GM12873 (cell line): ENCODE measurements around the gene VCX3B.

Experiments
- CTCF ChIP-seq: IDR thresholded peaks from 2 replicates; pipeline ENCODE4 v1.5.1; 2012; ENCODE audit warnings: low read depth, mild to moderate bottlenecking, moderate library complexity, low read length, control low read depth; ENCODE audit not compliant: insufficient read depth; ENCODE audit errors: missing control alignments

VCX3B gene

GRCh38 chrX:8447368-8447767 is 17.3 kb upstream of the VCX3B start:
- no peak for TF ChIP-seq CTCF

- no peak for TF ChIP-seq CTCF
Measured at GRCh38 chrX:8453611-8454010, 11.0 kb upstream of the VCX3B start.

- no peak for TF ChIP-seq CTCF
Measured at GRCh38 chrX:8455557-8455956, 9.1 kb upstream of the VCX3B start.

GRCh38 chrX:8462488-8462887 is 2.1 kb upstream of the VCX3B start:
- no peak for TF ChIP-seq CTCF

- no peak for TF ChIP-seq CTCF
Measured at GRCh38 chrX:8484360-8484949, 19.8 kb downstream of the VCX3B start.

GRCh38 chrX:8500203-8500602 is 35.6 kb downstream of the VCX3B start:
- no peak for TF ChIP-seq CTCF

GRCh38 chrX:8504451-8504850 is 39.8 kb downstream of the VCX3B start:
- TF ChIP-seq CTCF: no peak
